ENCODE results near the gene FREM1. TPM values are rescaled to one million over a fixed set of nuclear protein-coding genes. Genes with fewer than 3 reads are reported as not detected.

Gene FREM1
- total and polyA plus RNA-seq, 2 of the 4 experiments (the other 2 are of a cell fraction): under 0.01 TPM; not detected in 1

DNA sequence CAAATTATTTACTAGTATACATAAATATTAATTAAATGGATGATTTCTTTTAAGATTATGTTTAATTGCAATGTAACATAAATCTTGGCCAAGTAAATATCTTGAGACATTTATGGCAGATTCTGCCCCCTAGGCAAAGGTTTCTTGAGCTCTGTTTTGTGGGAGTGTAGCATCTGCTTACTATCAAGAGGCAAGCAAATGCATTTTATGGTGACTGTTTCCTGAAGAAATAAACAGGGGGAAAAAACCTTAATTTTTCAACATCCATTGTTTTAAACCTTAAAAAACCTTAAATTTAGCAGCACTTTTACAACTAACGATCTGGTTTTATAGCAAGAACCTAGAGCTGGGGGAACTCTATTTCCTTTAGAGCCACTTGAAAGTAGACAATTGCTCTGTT lies 25.7 kb upstream of the FREM1 start:
- Histone ChIP-seq H3K9ac (ENCODE audit: low read depth, low read length) (no peak overlapping the region), H4K5ac (ENCODE audit: low read depth, low read length) (no peak overlapping the region), H2AK9ac (replicated peaks; ENCODE audit: low read depth, low read length, poor library complexity) (no peak overlapping the region), H2BK15ac (ENCODE audit: low read depth, low read length) (no peak overlapping the region), H3K14ac (replicated peaks; ENCODE audit: low read depth, low read length) (no peak overlapping the region), H3K27me3 (ENCODE audit: control insufficient read depth, insufficient read depth, low read length) (no peaks in the 10 kb centered on the region), H4K20me1 (ENCODE audit: insufficient read depth, low read length) (no peaks in the 10 kb centered on the region), H3K4me3 (ENCODE audit: insufficient read depth, low read depth, low read length) (no peak overlapping the region), H2AFZ (replicated peaks; ENCODE audit: low read length, poor library complexity) (no peak overlapping the region), H3K9me3 (ENCODE audit: control insufficient read depth, insufficient read depth, low read length) (no peaks in the 10 kb centered on the region), H3K36me3 (ENCODE audit: control insufficient read depth, insufficient read depth, low read length) (no peaks in the 10 kb centered on the region), H2BK5ac (ENCODE audit: low read depth, low read length, poor library complexity, severe bottlenecking) (no peak overlapping the region), H4K91ac (ENCODE audit: insufficient read depth, low read depth, low read length) (no peak overlapping the region), H3K27ac (ENCODE audit: insufficient read depth, low read length) (no peak overlapping the region), H3K18ac (ENCODE audit: low read depth, low read length) (no peak overlapping the region), H2AK5ac (ENCODE audit: low read depth, low read length) (no peak overlapping the region), H2BK120ac (ENCODE audit: low read depth, low read length) (no peak overlapping the region), H3K79me1 (ENCODE audit: low read depth in 1 of 2, low read length in 2 of 2) (no peaks in the 10 kb centered on the region), H3K4me2 (ENCODE audit: low read depth, low read length) (no peak overlapping the region), H3K4ac (ENCODE audit: low read depth, low read length) (no peak overlapping the region), H3K56ac (ENCODE audit: extremely low read depth, insufficient read depth, low read length) (no peak overlapping the region), H3K4me1 (ENCODE audit: control insufficient read depth, insufficient read depth, low read length) (no peaks in the 10 kb centered on the region), H3K23ac (ENCODE audit: low read depth, low read length) (no peak overlapping the region), H3K9me1 (ENCODE audit: insufficient read depth, low read length) (no peaks in the 10 kb centered on the region), H4K8ac (ENCODE audit: low read depth in 2 of 2, low read length in 2 of 2) (no peak overlapping the region), H2BK20ac (ENCODE audit: low read depth, low read length) (no peak overlapping the region)
- ChIA-PET CTCF (no interaction called here), POLR2A (ENCODE audit: unreplicated experiment) (no interaction called here)
- TF ChIP-seq RFX5 (IDR thresholded peaks at IDR 0.05; ENCODE audit: low read depth, low read length) (no peak), NFE2L2 (IDR thresholded peaks at IDR 0.05; ENCODE audit: low read depth, low read length) (no peak), SMC3 (IDR thresholded peaks at IDR 0.05; ENCODE audit: low read depth, low read length) (no peak), POLR2A (IDR thresholded peaks at IDR 0.05; ENCODE audit: low read depth, low read length) (no peak), CEBPB (IDR thresholded peaks at IDR 0.05; ENCODE audit: low read depth, low read length) (no peak)
- TF ChIP-seq, protein P1, sequence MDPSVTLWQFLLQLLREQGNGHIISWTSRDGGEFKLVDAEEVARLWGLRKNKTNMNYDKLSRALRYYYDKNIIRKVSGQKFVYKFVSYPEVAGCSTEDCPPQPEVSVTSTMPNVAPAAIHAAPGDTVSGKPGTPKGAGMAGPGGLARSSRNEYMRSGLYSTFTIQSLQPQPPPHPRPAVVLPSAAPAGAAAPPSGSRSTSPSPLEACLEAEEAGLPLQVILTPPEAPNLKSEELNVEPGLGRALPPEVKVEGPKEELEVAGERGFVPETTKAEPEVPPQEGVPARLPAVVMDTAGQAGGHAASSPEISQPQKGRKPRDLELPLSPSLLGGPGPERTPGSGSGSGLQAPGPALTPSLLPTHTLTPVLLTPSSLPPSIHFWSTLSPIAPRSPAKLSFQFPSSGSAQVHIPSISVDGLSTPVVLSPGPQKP (IDR thresholded peaks at IDR 0.05; ENCODE audit: borderline replicate concordance, low read depth, low read length): no peak
- no CpG with 5 or more reads among the region's 1 CpG for WGBS, 2 experiments (ENCODE audit: extremely low coverage in 2 of 2, insufficient read length in 1 of 2)
- BruUV-seq (replicated peaks): no TSS peak
- intact Hi-C loops (cut with micrococcal nuclease): no loop called here
- in situ Hi-C loops (cut with MboI; ENCODE audit: low sequenced_read_pairs): no loop called here
- dilution Hi-C loops (cut with HindIII; ENCODE audit: low sequenced_read_pairs, unreplicated experiment): no loop called here
- no peak for ATAC-seq (ENCODE audit: low read depth)
- no peak for DNase-seq

All from IMR-90 (cell line).